Stimulated activated CD8-positive, alpha-beta memory T cell treated with anti-CD3 and anti-CD28 coated beads, Interleukin-12 subunit alpha, Interleukin-12 subunit beta, amount 100 ng/mL, for 4 hours (primary cell): ENCODE results near the gene PDIA5.

ENCODE experiments used
- DNase-seq: peaks from one replicate; pipeline ENCODE4 v3.0.0-alpha.2; 2020; ENCODE audit warnings: low read depth

The PDIA5 gene

GRCh38 chr3:123119802-123120201 lies 53.0 kb downstream of the PDIA5 start:
- DNase-seq, result no peak

- no peak for DNase-seq
These were observed 53.7 kb downstream of the PDIA5 start for GRCh38 chr3:123120573-123120972.

GRCh38 chr3:123122057-123122456 lies 55.2 kb downstream of the PDIA5 start:
- no peak for DNase-seq

- DNase-seq, result no peak
These were observed 55.9 kb downstream of the PDIA5 start for GRCh38 chr3:123122525-123123315.

GRCh38 chr3:123123716-123124616 lies 57.1 kb downstream of the PDIA5 start:
- DNase-seq, result no peak

- DNase-seq, result no peak
These were observed 58.1 kb downstream of the PDIA5 start for GRCh38 chr3:123124971-123125370.

GRCh38 chr3:123126031-123126430 lies 59.2 kb downstream of the PDIA5 start:
- DNase-seq, result no peak

GRCh38 chr3:123126653-123127052 lies 59.8 kb downstream of the PDIA5 start:
- no peak for DNase-seq

- DNase-seq, result no peak
These were observed 62.3 kb downstream of the PDIA5 start for GRCh38 chr3:123129092-123129491.

GRCh38 chr3:123129532-123129931 lies 62.7 kb downstream of the PDIA5 start:
- no peak for DNase-seq

- no peak for DNase-seq
These were observed 63.4 kb downstream of the PDIA5 start for GRCh38 chr3:123130079-123130750.

- no peak for DNase-seq
These were observed 67.8 kb downstream of the PDIA5 start for GRCh38 chr3:123134671-123135070.

- no peak for DNase-seq
These were observed 70.2 kb downstream of the PDIA5 start for GRCh38 chr3:123137001-123137400.

GRCh38 chr3:123138839-123139444 lies 72.1 kb downstream of the PDIA5 start:
- no peak for DNase-seq

GRCh38 chr3:123139522-123139921 lies 72.7 kb downstream of the PDIA5 start:
- DNase-seq, result no peak

GRCh38 chr3:123140550-123140949 lies 73.7 kb downstream of the PDIA5 start:
- no peak for DNase-seq

- no peak for DNase-seq
These were observed 74.5 kb downstream of the PDIA5 start for GRCh38 chr3:123141276-123141675.

- no peak for DNase-seq
These were observed 77.0 kb downstream of the PDIA5 start for GRCh38 chr3:123143669-123144411.

GRCh38 chr3:123147754-123148535 lies 81.1 kb downstream of the PDIA5 start:
- no peak for DNase-seq

- no peak for DNase-seq
These were observed 81.9 kb downstream of the PDIA5 start for GRCh38 chr3:123148772-123149171.

GRCh38 chr3:123149525-123149924 lies 82.7 kb downstream of the PDIA5 start:
- no peak for DNase-seq
